Astrocyte of the cerebellum (primary cell): ENCODE measurements around the gene MAP3K19.
"Not testable (repeated sequence)": the region's sequence is repeated elsewhere in the genome, so short reads cannot be mapped to it uniquely, and the experiment has no call there.

Source experiments
- DNase-seq: peaks from one replicate; pipeline ENCODE4 v3.0.0-alpha.2; 2011; ENCODE audit warnings: low read depth
- H3K4me3 ChIP-seq: 2 replicates; pipeline ENCODE4 v1.5.1; 2011; ENCODE audit warnings: mild to moderate bottlenecking, low read depth, low read length, moderate library complexity
- CTCF ChIP-seq: IDR thresholded peaks from 2 replicates; pipeline ENCODE4 v1.5.1; 2012; ENCODE audit warnings: low read length, low read depth, moderate library complexity, mild to moderate bottlenecking; ENCODE audit errors: missing control alignments
- in situ Hi-C: cut with HindIII; loops from 2 replicates; pipeline ENCODE4 v1.10.0; 2017; ENCODE audit warnings: low sequenced_read_pairs

The MAP3K19 gene

GRCh38 chr2:135043345-135043744 lies 3.9 kb downstream of the MAP3K19 start:
- in situ Hi-C loops, result no loop called here
- no peak overlapping the region for H3K4me3 ChIP-seq

GRCh38 chr2:135037831-135038230 lies 9.4 kb downstream of the MAP3K19 start:
- DNase-seq, result no peak
- H3K4me3 ChIP-seq, result no peak overlapping the region
- in situ Hi-C loops, result no loop called here
- TF ChIP-seq CTCF, result no peak

More at GRCh38 chr2:135043345-135043744, 3.9 kb downstream of the MAP3K19 start:
- no peak for DNase-seq
- peak; percentile 33 for TF ChIP-seq CTCF

GRCh38 chr2:135033216-135033615 lies 14.0 kb downstream of the MAP3K19 start:
- in situ Hi-C loops, DNase-seq, H3K4me3 ChIP-seq: not testable (repeated sequence)

GRCh38 chr2:135030826-135031225 lies 16.4 kb downstream of the MAP3K19 start:
- TF ChIP-seq CTCF, result no peak
- no peak overlapping the region for H3K4me3 ChIP-seq
- DNase-seq, result peak; percentile 66
- in situ Hi-C loops, result no loop called here

GRCh38 chr2:135029481-135030134 lies 17.6 kb downstream of the MAP3K19 start:
- DNase-seq, result no peak
- in situ Hi-C loops, result no loop called here
- H3K4me3 ChIP-seq, result no peak overlapping the region
- TF ChIP-seq CTCF, result no peak

- no peak for TF ChIP-seq CTCF
- H3K4me3 ChIP-seq, result no peak overlapping the region
- DNase-seq, result no peak
- in situ Hi-C loops, result no loop called here
Observed at GRCh38 chr2:135023886-135024485, 23.3 kb downstream of the MAP3K19 start.

- in situ Hi-C loops, result no loop called here
- no peak for DNase-seq
- TF ChIP-seq CTCF, result no peak
- H3K4me3 ChIP-seq, result no peak overlapping the region
Observed at GRCh38 chr2:135022952-135023880, 24.0 kb downstream of the MAP3K19 start.
